Activated T-cell treated with anti-CD3 and anti-CD28 coated beads for 1 hour (primary cell): Measurements from ENCODE around the gene SMYD3.

Experiments
- DNase-seq: peaks from one replicate; pipeline ENCODE4 v3.0.0-alpha.2; 2020; ENCODE audit warnings: low read depth

The SMYD3 gene

GRCh38 chr1:246275036-246275435, 232.0 kb downstream of the SMYD3 start:
- no peak for DNase-seq

GRCh38 chr1:246274186-246274585, 232.9 kb downstream of the SMYD3 start:
- DNase-seq: no peak

- no peak for DNase-seq
These were observed 235.6 kb downstream of the SMYD3 start for GRCh38 chr1:246271516-246271915.

- DNase-seq: no peak
These were observed 236.8 kb downstream of the SMYD3 start for GRCh38 chr1:246270236-246270635.

- DNase-seq: no peak
These were observed 237.6 kb downstream of the SMYD3 start for GRCh38 chr1:246269466-246269865.

- DNase-seq: no peak
These were observed 239.2 kb downstream of the SMYD3 start for GRCh38 chr1:246267896-246268295.

- no peak for DNase-seq
These were observed 239.7 kb downstream of the SMYD3 start for GRCh38 chr1:246267426-246267825.

- no peak for DNase-seq
These were observed 241.6 kb downstream of the SMYD3 start for GRCh38 chr1:246265481-246265880.

GRCh38 chr1:246262281-246262680, 244.8 kb downstream of the SMYD3 start:
- no peak for DNase-seq

GRCh38 chr1:246261639-246262038, 245.4 kb downstream of the SMYD3 start:
- no peak for DNase-seq

GRCh38 chr1:246258250-246258649, 248.8 kb downstream of the SMYD3 start:
- DNase-seq: no peak

- DNase-seq: no peak
These were observed 251.3 kb downstream of the SMYD3 start for GRCh38 chr1:246255773-246256172.

GRCh38 chr1:246254854-246255253, 252.2 kb downstream of the SMYD3 start:
- no peak for DNase-seq

- DNase-seq: no peak
These were observed 260.6 kb downstream of the SMYD3 start for GRCh38 chr1:246246430-246246829.

GRCh38 chr1:246245541-246245940, 261.5 kb downstream of the SMYD3 start:
- DNase-seq: no peak

GRCh38 chr1:246232126-246232525, 275.0 kb downstream of the SMYD3 start:
- no peak for DNase-seq

- no peak for DNase-seq
These were observed 281.0 kb downstream of the SMYD3 start for GRCh38 chr1:246226041-246226440.

GRCh38 chr1:246221485-246222255, 285.4 kb downstream of the SMYD3 start:
- DNase-seq: no peak

- no peak for DNase-seq
These were observed 286.5 kb downstream of the SMYD3 start for GRCh38 chr1:246220495-246221065.

GRCh38 chr1:246219508-246220030, 287.5 kb downstream of the SMYD3 start:
- DNase-seq: no peak

GRCh38 chr1:246218686-246219085, 288.4 kb downstream of the SMYD3 start:
- no peak for DNase-seq

GRCh38 chr1:246216906-246217305, 290.2 kb downstream of the SMYD3 start:
- DNase-seq: no peak

GRCh38 chr1:246215510-246215903, 291.6 kb downstream of the SMYD3 start:
- no peak for DNase-seq
